ENCODE results near the gene CLIC3.

DNA sequence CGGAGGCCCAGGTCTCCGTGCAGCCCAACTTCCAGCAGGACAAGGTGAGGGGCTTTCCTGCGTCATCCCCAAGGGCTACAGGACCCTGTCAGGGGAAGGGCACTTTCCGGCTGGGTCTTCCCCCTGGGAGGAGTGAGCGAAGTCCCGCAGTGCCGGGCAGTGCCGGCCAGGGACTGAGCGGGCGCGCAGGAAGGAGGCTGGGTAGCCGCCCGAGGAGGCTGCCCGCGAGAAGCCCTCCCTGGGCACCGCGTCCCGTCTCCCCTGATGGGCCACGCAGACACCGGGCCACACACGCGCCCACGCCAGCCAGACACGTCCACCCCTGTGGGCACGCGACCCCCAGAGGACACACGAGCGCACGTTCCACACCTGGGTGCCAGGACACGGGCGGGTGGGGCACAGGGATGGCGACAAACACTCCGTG is 18.7 kb downstream of the CLIC3 start:
- TF ChIP-seq ZNF274 (IDR thresholded peaks at IDR 0.05; ENCODE audit: low read depth, low read length) (no peak), SUZ12 (IDR thresholded peaks at IDR 0.05; ENCODE audit: extremely low read depth, insufficient read depth, insufficient read length) (no peak), YY1 (IDR thresholded peaks at IDR 0.05; ENCODE audit: insufficient read depth, insufficient read length) (no peak)
